ENCODE data around the gene SPN. TPM values are rescaled to one million over a fixed set of nuclear protein-coding genes. Genes with fewer than 3 reads are reported as not detected.

The SPN gene
- total and polyA plus RNA-seq, 2 of the 4 experiments (the other 2 are of a cell fraction): not detected

DNA sequence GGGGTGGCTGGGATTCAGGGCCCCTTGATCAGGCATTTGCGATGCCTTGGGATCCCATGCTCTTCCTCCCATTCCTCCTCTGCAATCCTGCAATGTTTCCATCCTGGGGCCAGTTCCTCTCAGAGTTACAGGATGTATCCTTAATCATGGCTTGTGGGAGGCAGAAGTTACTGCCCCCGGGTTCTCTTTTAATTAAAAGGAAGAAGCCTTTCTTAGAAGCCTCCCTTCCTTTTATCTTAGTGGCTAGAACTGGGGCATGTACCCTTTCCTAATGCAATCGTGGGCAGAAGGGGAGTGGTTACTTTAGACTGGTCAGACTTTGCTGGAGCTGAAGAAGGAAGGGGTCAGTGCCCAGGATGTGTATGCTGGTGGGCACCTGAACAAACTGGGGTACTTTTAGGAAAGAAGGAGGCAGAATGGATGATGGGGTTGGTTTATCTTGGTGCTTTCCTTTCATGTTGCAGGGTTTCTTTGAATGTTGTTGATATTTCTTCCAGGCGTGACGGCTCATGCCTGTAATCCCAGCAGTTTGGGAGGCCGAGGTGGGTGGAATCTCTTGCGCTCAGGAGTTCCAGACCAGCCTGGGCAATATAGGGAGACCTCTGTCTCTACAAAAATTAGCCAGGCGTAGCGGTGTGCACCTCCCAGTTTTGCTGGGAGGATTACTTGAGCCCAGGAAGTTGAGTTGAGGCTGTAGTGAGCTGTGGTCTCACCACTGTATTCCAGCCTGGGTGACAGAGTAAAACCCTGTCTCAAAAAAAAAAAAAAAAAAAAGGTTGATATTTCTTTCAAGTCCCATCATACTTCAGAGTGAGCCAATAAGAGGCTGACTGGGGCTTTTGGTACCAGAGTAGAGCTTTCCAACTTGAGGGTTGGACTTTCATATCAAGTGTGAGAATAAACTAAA is 13.2 kb upstream of the SPN start:
- no peak for DNase-seq
- Histone ChIP-seq H3K27me3 (ENCODE audit: control insufficient read depth, insufficient read depth, low read length) (peaks cover 9% of the 10 kb centered on the region), H2BK120ac (ENCODE audit: low read depth, low read length) (no peak overlapping the region), H3K56ac (ENCODE audit: extremely low read depth, insufficient read depth, low read length) (no peak overlapping the region), H3K18ac (ENCODE audit: low read depth, low read length) (no peak overlapping the region), H3K27ac (ENCODE audit: insufficient read depth, low read length) (no peak overlapping the region), H3K4me1 (ENCODE audit: control insufficient read depth, insufficient read depth, low read length) (no peaks in the 10 kb centered on the region), H3K4me2 (ENCODE audit: low read depth, low read length) (no peak overlapping the region), H3K23ac (ENCODE audit: low read depth, low read length) (no peak overlapping the region), H4K5ac (ENCODE audit: low read depth, low read length) (no peak overlapping the region), H3K36me3 (ENCODE audit: control insufficient read depth, insufficient read depth, low read length) (no peaks in the 10 kb centered on the region), H3K4me3 (ENCODE audit: insufficient read depth, low read depth, low read length) (no peak overlapping the region), H3K9me1 (ENCODE audit: insufficient read depth, low read length) (0 out of 2 replicates have a peak, but pooled peaks cover under 1% of the 10 kb centered on the region), H2AK9ac (replicated peaks; ENCODE audit: low read depth, low read length, poor library complexity) (no peak overlapping the region), H3K79me1 (ENCODE audit: low read depth in 1 of 2, low read length in 2 of 2) (no peaks in the 10 kb centered on the region), H4K91ac (ENCODE audit: insufficient read depth, low read depth, low read length) (no peak overlapping the region), H2BK20ac (ENCODE audit: low read depth, low read length) (no peak overlapping the region), H4K20me1 (ENCODE audit: insufficient read depth, low read length) (no peaks in the 10 kb centered on the region), H3K9ac (ENCODE audit: low read depth, low read length) (no peak overlapping the region), H3K9me3 (ENCODE audit: control insufficient read depth, insufficient read depth, low read length) (0 out of 2 replicates have a peak, but pooled peaks cover 2% of the 10 kb centered on the region), H2AK5ac (ENCODE audit: low read depth, low read length) (no peak overlapping the region), H4K8ac (ENCODE audit: low read depth in 2 of 2, low read length in 2 of 2) (no peak overlapping the region), H3K14ac (replicated peaks; ENCODE audit: low read depth, low read length) (no peak overlapping the region), H2BK15ac (ENCODE audit: low read depth, low read length) (no peak overlapping the region), H3K4ac (ENCODE audit: low read depth, low read length) (no peak overlapping the region), H2BK5ac (ENCODE audit: low read depth, low read length, poor library complexity, severe bottlenecking) (no peak overlapping the region), H2AFZ (replicated peaks; ENCODE audit: low read length, poor library complexity) (no peak overlapping the region)
- TF ChIP-seq FOS (IDR thresholded peaks at IDR 0.05; ENCODE audit: low read depth, low read length): no peak
- no peak for TF ChIP-seq RCOR1 (IDR thresholded peaks at IDR 0.05; ENCODE audit: insufficient replicate concordance, low read length)
- no peak for TF ChIP-seq RFX5 (IDR thresholded peaks at IDR 0.05; ENCODE audit: low read depth, low read length)
- TF ChIP-seq RAD21 (IDR thresholded peaks at IDR 0.05; ENCODE audit: low read length): no peak
- no peak for TF ChIP-seq POLR2A (IDR thresholded peaks at IDR 0.05; ENCODE audit: low read depth, low read length)
- TF ChIP-seq CHD1 (IDR thresholded peaks at IDR 0.05; ENCODE audit: low read depth, low read length): no peak
- TF ChIP-seq, protein P1, sequence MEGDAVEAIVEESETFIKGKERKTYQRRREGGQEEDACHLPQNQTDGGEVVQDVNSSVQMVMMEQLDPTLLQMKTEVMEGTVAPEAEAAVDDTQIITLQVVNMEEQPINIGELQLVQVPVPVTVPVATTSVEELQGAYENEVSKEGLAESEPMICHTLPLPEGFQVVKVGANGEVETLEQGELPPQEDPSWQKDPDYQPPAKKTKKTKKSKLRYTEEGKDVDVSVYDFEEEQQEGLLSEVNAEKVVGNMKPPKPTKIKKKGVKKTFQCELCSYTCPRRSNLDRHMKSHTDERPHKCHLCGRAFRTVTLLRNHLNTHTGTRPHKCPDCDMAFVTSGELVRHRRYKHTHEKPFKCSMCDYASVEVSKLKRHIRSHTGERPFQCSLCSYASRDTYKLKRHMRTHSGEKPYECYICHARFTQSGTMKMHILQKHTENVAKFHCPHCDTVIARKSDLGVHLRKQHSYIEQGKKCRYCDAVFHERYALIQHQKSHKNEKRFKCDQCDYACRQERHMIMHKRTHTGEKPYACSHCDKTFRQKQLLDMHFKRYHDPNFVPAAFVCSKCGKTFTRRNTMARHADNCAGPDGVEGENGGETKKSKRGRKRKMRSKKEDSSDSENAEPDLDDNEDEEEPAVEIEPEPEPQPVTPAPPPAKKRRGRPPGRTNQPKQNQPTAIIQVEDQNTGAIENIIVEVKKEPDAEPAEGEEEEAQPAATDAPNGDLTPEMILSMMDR (conservative IDR thresholded peaks at IDR 0.05; ENCODE audit: low read depth, low read length): no peak
- no peak for TF ChIP-seq NFE2L2 (IDR thresholded peaks at IDR 0.05; ENCODE audit: low read depth, low read length)
- no peak for TF ChIP-seq MAFK (IDR thresholded peaks at IDR 0.05; ENCODE audit: low read depth, low read length)
- TF ChIP-seq BHLHE40 (IDR thresholded peaks at IDR 0.05; ENCODE audit: low read depth, low read length): no peak
- TF ChIP-seq MXI1 (IDR thresholded peaks at IDR 0.05; ENCODE audit: borderline replicate concordance, low read depth, low read length): no peak
- TF ChIP-seq SMC3 (IDR thresholded peaks at IDR 0.05; ENCODE audit: low read depth, low read length): no peak
- TF ChIP-seq CEBPB (IDR thresholded peaks at IDR 0.05; ENCODE audit: low read depth, low read length): no peak
- WGBS, 2 experiments (ENCODE audit: extremely low coverage in 2 of 2, insufficient read length in 1 of 2): 85% methylated on average over 4 of the region's 9 CpGs; no CpG with 5 or more reads in 1 of the 2 experiments
- no TSS peak for BruUV-seq (replicated peaks)
- dilution Hi-C loops (cut with HindIII; ENCODE audit: low sequenced_read_pairs, unreplicated experiment): no loop called here
- intact Hi-C loops (cut with micrococcal nuclease): no loop called here
- ATAC-seq (ENCODE audit: low read depth): no peak
- POLR2A ChIA-PET (ENCODE audit: unreplicated experiment): no interaction called here
- CTCF ChIA-PET: no interaction called here
- in situ Hi-C loops (cut with MboI; ENCODE audit: low sequenced_read_pairs): no loop called here

All from IMR-90 (cell line).